Right lobe of liver (tissue), 4 donors: Measurements from ENCODE around the gene CENPU.

Source experiments
- CTCF ChIP-seq, 4 donors: fragments of 200-600 bp in 3 of 4; fragments of 450-650 bp in 1 of 4; IDR thresholded peaks; one replicate each; pipeline versions ENCODE4 v1.5.1 to v1.8.0; 2016 to 2022; ENCODE audit warnings: antibody characterized with exemption in 4 of 4, mild to moderate bottlenecking in 2 of 4
- POLR2A ChIP-seq: fragments of 450-650 bp; IDR thresholded peaks from one replicate; pipeline ENCODE4 v1.6.1; 2017; ENCODE audit warnings: antibody characterized with exemption, mild to moderate bottlenecking
- donor health status: DM: no; HTN: no; CAD: no.
- donor health status: DM: no; HTN: no; CAD: no.
- donor health status: DM: no; HTN: yes; CAD: no.

GRCh38 chr4:184651899-184652298 is 82.0 kb downstream of the CENPU start:
- TF ChIP-seq POLR2A = no peak
- TF ChIP-seq CTCF (IDR thresholded peaks at IDR 0.05) = no peak
